NCI-H2171 (cell line): ENCODE measurements around the gene RNF183.

Experiments
- DNase-seq: peaks from one replicate; lab custom pipeline; 2025; lab: John Stamatoyannopoulos, UW

RNF183 gene, protein sequence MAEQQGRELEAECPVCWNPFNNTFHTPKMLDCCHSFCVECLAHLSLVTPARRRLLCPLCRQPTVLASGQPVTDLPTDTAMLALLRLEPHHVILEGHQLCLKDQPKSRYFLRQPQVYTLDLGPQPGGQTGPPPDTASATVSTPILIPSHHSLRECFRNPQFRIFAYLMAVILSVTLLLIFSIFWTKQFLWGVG

DNA sequence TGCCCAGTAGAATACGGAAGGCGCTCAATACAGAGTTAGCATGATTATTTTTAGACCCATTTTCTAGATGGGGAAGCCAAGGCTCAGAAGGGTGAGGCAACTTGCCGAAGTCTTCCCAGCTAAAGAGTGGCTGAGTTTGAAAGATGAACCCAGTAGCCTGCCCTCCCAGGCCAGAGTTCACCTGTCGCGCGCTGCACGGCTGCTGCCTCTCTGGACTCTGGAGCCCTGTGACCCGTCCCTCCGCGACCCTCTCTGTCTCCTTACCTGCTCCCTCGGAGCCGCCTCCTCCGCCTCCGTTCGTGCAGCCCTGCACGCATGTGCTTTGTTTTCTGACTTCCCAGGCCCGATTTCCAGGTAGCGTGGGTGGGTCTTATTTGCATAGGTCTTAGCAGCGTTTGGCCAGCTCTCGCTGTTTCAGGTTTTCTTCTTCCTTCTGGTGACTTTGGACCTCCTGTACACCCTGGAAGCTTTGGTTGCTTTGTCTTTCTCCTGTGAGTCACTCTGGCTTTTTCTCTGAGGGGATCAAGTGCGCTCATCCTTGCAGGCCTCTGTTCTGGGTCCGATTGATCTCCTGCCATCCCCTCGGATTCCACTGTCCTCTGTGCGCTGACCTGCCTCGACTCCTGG is at the start of gene RNF183:
TSS of gene RNF183 (minus strand) at position 585 of the 627 bp plus-strand sequence. CDS start 5,192 bp downstream, outside the sequence.
- no peak for DNase-seq

DNA sequence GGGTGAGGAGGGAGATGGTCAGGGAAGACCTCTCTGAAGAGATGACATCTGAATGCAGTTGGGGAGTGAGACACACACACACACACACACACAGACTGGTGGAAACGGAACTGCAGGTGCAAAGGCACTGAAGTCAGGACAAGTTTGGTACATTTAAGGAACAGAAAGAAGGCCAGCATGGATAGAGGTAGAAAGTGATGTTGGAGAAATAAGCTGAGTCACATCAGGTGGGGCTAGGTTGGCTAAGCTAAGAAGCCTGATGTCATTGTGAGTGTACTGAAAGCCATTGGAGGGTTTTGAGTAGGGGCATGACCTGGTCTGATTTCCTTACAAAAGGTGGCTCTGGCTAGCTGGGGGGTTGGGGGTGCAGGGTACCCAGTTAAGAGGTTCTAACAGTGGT is 49.2 kb upstream of the RNF183 start:
- no peak for DNase-seq

DNA sequence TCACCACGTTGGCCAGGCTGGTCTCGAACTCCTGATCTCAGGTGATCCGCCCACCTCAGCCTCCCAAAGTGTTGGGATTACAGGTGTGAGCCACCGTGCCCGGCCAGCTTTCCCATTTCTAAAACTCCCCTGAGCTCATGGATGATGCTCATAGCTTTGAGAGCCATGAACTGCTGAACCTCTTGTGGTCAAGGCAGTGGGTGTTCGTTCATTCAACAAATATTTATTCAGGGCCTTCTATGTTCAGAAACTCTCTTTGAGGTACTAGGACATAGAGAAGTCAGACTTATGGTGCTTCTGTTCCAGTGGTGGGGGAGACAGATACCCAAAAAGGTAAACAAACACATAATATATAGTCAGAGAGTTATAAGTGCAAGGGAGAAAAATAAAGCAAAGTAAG is 48.8 kb upstream of the RNF183 start:
- DNase-seq: no peak

GRCh38 chr9:113350937-113351336 is 47.8 kb upstream of the RNF183 start:
- DNase-seq: no peak

DNA sequence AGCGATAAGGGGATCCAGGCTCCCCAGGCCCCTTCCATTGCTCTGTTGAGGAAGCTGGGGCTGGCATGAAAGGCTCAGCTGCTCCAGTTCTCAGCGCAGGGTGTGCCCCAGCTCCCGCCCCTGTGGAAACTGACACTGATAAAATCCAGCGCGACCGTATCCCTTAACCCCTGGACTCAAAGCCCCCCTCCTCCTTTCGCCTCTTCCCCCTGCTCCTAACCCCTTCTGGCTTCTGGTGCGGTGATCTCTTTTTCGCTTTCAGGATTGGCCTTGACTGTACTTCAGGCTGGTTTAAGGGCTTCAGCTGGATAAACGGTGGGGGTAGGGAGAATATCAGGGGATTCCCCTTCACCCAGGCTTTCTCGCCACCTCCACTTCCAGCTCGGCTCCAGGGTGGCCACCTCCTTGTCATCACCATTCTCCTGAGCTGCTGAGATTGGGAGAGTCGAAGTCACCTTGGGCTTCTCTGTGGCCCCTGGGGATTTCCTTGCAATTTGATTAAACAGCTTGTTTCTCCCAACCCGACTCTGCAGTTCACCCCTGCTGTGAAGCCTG is 47.0 kb upstream of the RNF183 start:
- no peak for DNase-seq

DNA sequence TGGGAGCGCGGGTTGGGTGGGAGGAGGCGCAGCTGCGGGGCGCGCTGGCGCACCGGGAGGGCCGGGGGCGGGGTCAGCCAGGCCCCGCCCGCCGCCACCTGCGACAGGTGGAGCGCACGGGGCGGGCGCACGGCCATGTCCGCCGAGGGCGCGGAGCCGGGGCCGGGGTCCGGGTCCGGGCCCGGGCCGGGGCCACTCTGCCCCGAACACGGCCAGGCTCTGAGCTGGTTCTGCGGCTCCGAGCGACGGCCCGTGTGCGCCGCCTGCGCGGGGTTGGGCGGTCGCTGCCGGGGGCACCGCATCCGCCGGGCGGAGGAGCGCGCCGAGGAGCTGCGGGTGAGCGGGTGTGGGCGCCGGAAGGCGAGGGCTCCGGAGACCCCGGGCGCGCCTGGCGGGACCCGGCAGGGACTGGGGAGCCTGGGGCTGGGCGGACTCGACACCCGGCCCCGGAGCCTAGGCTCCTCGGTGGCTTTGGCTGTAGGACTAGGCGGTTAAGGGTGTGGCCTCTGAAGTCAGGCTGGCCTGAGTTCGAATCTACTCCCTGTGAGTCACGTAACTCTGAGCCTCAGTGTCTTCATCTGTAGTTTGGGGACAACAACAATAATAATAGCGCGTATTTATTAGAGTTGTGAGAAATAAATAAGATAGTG is 46.4 kb upstream of the RNF183 start, which contains the start of gene BSPRY:
TSS of gene BSPRY (plus strand) at position 97 of the 650 bp plus-strand sequence. CDS start at position 136, 39 bp downstream.
- DNase-seq: peak; percentile 53

DNA sequence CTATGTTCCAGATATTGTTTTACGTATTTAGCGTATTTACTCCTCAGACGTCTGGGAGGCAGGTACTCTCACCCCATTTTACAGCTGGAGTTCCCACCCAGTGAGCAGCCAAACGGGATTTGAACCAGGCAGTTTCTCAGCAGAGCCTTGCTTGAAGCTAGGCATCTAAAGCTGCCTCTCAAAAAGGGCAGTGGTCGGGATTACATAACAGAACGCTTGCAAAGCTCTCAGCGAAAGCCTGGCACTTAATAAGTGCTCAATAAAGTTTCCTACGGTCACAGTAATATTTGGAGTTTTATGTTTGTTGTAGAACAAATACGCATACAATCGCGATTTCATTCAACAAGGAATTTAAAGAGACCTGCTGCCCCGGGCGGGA is 45.9 kb upstream of the RNF183 start:
- no peak for DNase-seq

DNA sequence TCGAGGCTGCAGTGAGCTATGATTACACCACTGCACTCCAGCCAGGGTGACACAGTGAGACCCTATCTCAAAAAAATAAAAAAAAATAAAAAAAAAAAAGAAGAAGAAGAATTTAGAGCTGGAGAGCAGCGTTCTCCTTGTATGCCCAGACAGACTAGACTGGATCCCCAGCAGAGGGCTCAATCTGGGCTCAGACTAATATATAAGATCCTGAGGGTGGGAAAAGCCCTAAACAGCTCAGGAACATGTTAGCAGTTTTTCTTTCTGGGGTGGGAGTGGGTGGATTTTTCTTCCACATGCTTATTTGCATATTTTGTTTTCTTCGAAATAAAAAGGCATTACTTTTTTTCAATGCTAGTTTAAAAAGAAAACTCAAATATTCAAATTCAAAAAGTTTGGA is 45.3 kb upstream of the RNF183 start:
- no peak for DNase-seq

- DNase-seq: no peak
Observed at GRCh38 chr9:113345671-113346070, 42.5 kb upstream of the RNF183 start.

GRCh38 chr9:113345190-113345589 is 42.0 kb upstream of the RNF183 start:
- no peak for DNase-seq

- DNase-seq: no peak
Observed at GRCh38 chr9:113343732-113344231, 40.6 kb upstream of the RNF183 start.

DNA sequence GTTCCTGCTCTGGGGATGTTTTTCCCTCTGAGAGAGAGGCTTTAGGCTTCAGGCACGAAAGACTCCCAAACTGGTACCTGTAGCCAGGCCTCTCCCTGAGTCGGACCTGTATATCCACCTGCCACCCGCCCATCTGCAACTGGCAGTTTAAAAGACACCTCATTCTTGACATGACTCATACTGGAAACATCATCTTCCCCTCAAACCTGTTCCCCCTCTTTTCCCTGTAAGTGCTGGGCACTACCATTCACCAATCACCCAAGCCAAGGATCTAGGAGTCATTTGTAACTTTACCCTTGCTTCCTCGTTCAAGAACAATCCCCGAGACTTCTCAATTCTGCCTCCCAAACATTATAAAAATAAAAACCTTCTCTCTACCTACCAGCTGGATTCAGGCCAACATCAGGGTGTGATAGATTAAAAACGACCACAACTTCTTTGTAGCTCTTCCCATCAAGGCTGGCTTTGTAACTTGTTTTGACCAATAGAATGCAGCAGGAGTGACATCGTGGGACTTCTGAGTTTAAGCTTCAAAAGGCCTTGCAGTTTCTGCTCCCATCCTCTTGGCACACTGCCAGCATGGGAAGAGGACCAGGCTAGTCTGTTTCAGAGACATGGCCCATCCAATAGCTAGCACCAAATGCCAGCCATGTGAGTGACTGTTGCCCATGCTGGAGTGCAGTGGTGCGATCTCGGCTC is 38.7 kb upstream of the RNF183 start:
- DNase-seq: no peak

GRCh38 chr9:113340011-113340699 is 37.0 kb upstream of the RNF183 start, which contains the start of gene WDR31:
Gene WDR31, minus strand, starts transcription at chr9:113340275. Its CDS starts 8,253 bp downstream, at chr9:113332022.
- peak; percentile 84 for DNase-seq

DNA sequence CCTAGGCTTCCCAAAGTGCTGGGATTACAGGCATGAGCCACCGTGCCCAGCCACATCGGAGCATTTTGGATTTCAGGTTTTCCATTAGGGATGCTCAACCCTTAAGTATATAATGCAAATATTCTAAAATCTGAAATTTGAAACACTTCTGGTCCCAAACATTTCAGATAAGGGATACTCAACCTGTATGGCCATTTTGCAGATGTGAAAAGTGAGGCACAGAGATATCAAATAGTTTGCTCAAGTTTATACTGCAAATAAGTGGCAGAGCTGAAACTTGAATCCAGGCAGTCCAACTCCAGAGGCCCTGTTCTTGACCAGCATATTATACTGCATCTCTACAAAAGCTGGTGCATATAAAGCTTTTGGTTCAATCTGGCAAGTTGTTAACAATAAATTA is 34.5 kb upstream of the RNF183 start:
- DNase-seq: no peak

- DNase-seq: no peak
Observed at GRCh38 chr9:113331780-113332179, 28.6 kb upstream of the RNF183 start.

DNA sequence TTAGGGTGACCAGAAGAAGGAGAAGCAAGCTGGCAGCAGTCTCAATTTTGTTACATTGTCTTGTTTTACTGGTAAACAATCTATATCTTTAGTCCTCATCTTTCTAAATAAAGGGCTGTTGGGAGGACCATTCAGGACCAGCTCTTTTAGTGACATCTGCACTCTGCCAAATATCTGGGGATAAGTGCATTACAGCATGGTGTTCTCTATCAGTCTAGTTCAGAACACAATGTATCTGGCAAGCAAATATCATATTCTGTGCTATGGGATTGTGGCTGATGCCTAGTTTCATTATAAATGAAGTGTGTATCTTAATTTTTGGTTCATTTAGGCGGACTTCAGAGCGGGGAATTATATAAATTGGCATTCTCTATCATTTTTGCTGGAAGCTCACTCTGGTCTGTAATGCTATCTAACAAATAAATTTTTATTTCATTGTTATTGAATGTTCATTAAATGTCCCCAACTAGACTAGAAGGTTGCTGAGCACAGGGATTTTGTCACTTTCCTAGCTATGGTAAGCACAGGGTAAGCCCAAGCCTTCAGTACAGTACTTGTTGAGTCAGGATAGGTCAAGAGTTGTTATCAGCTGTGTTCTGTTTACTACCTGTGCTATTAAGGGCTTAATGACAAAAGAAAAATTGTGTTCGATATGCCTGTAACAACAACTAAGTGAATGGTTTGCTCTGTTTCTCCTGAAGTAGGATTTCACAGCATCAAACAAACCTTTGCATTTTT is 25.0 kb upstream of the RNF183 start:
- DNase-seq: no peak

DNA sequence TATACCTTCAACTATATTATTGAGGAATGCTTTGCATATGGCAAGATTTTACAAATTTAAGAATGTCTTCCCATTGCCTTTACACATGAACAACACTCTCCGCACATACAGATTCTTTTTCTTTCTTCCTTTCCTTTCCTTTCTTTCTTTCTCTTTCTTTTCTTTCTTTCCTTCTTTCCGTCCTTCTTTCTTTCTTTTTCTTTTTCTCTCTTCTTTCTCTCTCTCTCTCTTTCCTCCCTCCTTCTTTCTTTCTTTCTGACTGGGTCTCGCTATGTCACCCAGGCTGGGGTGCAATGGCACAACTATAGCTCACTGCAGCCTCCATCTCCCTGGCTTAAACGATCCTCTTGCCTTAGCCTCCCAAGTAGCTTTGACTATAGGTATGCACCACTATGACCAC is 23.1 kb upstream of the RNF183 start:
- DNase-seq: no peak

DNA sequence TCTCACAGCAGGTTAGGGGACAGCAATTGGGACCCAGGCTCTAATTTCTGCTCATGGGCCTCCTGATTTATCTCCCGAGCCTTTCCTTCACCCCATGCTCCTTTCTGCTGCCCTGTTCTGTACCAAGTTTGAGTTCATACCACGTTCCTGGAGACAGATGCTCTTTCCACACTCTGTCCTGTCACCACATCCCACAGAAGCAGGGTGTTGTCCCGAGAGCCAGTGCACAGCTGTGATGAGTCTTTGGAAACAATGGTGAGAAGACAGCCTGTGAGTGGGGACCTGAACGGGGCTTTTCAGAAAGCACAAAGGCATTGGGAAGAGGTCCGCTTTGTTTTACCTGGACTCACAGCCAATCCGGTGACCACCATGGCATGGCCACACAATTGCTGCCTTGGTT is 19.5 kb upstream of the RNF183 start:
- no peak for DNase-seq

DNA sequence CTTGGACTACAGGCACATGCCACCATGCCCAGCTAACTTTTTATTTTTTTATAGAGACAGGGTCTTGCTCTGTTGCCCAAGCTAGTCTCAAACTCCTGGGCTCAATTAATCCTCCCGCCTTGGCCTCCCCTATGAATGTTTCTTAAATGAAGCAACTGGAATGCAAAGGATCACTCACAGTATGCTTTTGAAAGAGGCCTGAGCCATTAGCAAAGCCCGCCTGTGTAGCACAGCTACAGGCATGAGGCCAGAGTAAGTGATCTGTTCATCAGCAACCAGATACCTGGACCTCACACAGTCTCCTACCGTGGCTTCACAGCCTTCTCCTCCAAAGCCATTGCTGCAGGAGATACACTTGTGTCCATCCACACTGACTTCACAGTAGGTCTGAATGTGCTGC is 16.9 kb upstream of the RNF183 start:
- DNase-seq: no peak

DNA sequence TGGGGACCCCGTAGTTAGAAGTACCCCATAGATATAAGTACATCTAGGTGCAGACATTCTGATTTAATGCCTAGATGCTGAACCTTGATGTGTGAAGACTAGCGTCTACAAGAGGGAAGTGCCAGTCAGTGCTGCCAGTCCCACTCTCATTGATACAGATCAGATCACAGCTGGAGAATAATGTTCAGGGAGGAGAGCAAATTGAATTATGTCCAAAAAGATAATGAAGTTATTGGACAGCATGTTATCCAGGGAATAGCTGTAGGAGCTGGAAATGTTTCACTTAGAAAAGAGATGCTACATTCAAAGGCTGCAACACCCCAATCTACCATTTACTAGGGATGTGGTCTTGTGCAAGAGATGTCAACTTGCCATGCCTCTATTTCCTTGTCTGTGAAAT is 15.9 kb upstream of the RNF183 start:
- no peak for DNase-seq

DNA sequence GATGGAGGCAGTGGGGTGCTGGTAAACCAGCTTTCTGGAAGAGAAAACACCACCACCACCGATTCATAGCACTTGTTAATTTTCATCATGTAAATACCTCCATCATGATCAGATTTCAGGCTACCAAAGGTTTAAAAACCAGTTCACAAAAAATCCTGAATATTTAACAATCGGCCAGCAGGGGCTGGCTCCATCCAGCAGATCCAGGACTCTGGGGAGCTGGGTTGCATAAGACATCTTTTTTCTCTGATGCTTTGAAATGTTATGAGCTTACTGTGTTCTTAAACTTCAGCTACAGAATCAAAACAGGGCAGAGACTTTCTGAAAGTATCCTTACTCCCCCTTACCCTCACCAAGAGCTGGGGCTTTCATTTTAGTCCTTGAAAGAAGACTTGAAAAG is 14.6 kb upstream of the RNF183 start:
- no peak for DNase-seq
